Measurements from ENCODE around the gene RECK. TPM values are rescaled to one million over a fixed set of nuclear protein-coding genes. Genes with fewer than 3 reads are reported as not detected.

The RECK gene
- total RNA-seq, 5 donors from 2014 or later (not counting 1 experiment from before 2014, with no cell fraction given), result 8.9 to 11.4 (median 9.9) TPM

GRCh38 chr9:36110434-36110833 is 73.7 kb downstream of the RECK start:
- H3K9me3 ChIP-seq, result no peaks in the 10 kb centered on the region
- Mint-ChIP-seq H3K36me3 (peaks cover 28% of the 10 kb centered on the region), H3K27me3 (no peaks in the 10 kb centered on the region), H3K4me1 (no peaks in the 10 kb centered on the region), H3K9me3 (no peaks in the 10 kb centered on the region), H3K27ac (no peak overlapping the region), H3K4me3 (no peak overlapping the region)
- POLR2A ChIA-PET, result no interaction called here
- H3K36me3 ChIP-seq (ENCODE audit: control insufficient read depth in 2 of 2, extremely low read depth in 1 of 2, insufficient read depth in 1 of 2, low read length in 1 of 2), result peaks cover 0 to 8% of the 10 kb centered on the region in 2 donors
- CTCF ChIA-PET, result interaction anchor here in 1 of 2 donors (1.4 kb wide), 1 partner anchor 56 kb away, joined by 3 read pairs; no protein-coding TSS in a partner anchor
- DNase-seq (no peak), ATAC-seq (replicated peaks in 1 of 4) (no peak)
- no peak overlapping the region for H3K4me3 ChIP-seq (ENCODE audit: control insufficient read depth in 1 of 2, extremely low read depth in 1 of 2, low read length in 1 of 2)
- H3K27ac ChIP-seq (ENCODE audit: low read length), result no peak overlapping the region
- H3K27me3 ChIP-seq (replicated peaks in 1 of 2; ENCODE audit: control insufficient read depth in 2 of 2, extremely low read depth in 1 of 2, insufficient read depth in 2 of 2, low read length in 1 of 2), result no peaks in the 10 kb centered on the region
- no peaks in the 10 kb centered on the region for H3K4me1 ChIP-seq (ENCODE audit: control insufficient read depth in 1 of 2, extremely low read depth in 1 of 2, insufficient read depth in 2 of 2, low read length in 2 of 2)
- WGBS (ENCODE audit: insufficient coverage), result no CpG with 5 or more reads among the region's 2 CpGs

- H3K36me3 Mint-ChIP-seq, result peaks cover 28% of the 10 kb centered on the region
- no peaks in the 10 kb centered on the region for H3K4me1 ChIP-seq (ENCODE audit: control insufficient read depth in 1 of 2, extremely low read depth in 1 of 2, insufficient read depth in 2 of 2, low read length in 2 of 2)
- H3K4me3 ChIP-seq (ENCODE audit: control insufficient read depth in 1 of 2, extremely low read depth in 1 of 2, low read length in 1 of 2), result no peak overlapping the region
Measured at GRCh38 chr9:36112516-36112915, 75.8 kb downstream of the RECK start.

GRCh38 chr9:36113999-36114398 is 77.3 kb downstream of the RECK start:
- Mint-ChIP-seq H3K4me1 (no peaks in the 10 kb centered on the region), H3K36me3 (peaks cover 25% of the 10 kb centered on the region), H3K27me3 (no peaks in the 10 kb centered on the region), H3K4me3 (no peak overlapping the region), H3K9me3 (no peaks in the 10 kb centered on the region), H3K27ac (no peak overlapping the region)
- ATAC-seq (replicated peaks in 1 of 4) (no peak), DNase-seq (no peak)
- POLR2A ChIA-PET, result no interaction called here
- peaks cover 2 to 8% of the 10 kb centered on the region in 2 donors for H3K36me3 ChIP-seq (ENCODE audit: control insufficient read depth in 2 of 2, extremely low read depth in 1 of 2, insufficient read depth in 1 of 2, low read length in 1 of 2)
- no peak overlapping the region for H3K4me3 ChIP-seq (ENCODE audit: control insufficient read depth in 1 of 2, extremely low read depth in 1 of 2, low read length in 1 of 2)
- H3K4me1 ChIP-seq (ENCODE audit: control insufficient read depth in 1 of 2, extremely low read depth in 1 of 2, insufficient read depth in 2 of 2, low read length in 2 of 2), result no peaks in the 10 kb centered on the region
- no peaks in the 10 kb centered on the region for H3K9me3 ChIP-seq
- no peaks in the 10 kb centered on the region for H3K27me3 ChIP-seq (replicated peaks in 1 of 2; ENCODE audit: control insufficient read depth in 2 of 2, extremely low read depth in 1 of 2, insufficient read depth in 2 of 2, low read length in 1 of 2)
- no peak overlapping the region for H3K27ac ChIP-seq (ENCODE audit: low read length)
- CTCF ChIA-PET, result interaction anchor here in 1 of 2 donors (1.0 to 1.7 kb wide), 2 partner anchors 11 to 16 kb away, joined by 3 to 4 read pairs; no protein-coding TSS in a partner anchor
- no CpG with 5 or more reads among the region's 2 CpGs for WGBS (ENCODE audit: insufficient coverage)

More at GRCh38 chr9:36112516-36112915, 75.8 kb downstream of the RECK start:
- CTCF ChIA-PET, result interaction anchor here in 1 of 2 donors (0.6 to 1.0 kb wide), 2 partner anchors 9 to 112 kb away, joined by 5 to 7 read pairs; no protein-coding TSS in a partner anchor
- H3K27me3 ChIP-seq (replicated peaks in 1 of 2; ENCODE audit: control insufficient read depth in 2 of 2, extremely low read depth in 1 of 2, insufficient read depth in 2 of 2, low read length in 1 of 2), result no peaks in the 10 kb centered on the region
- H3K9me3 Mint-ChIP-seq, result no peaks in the 10 kb centered on the region
- peaks cover 2 to 8% of the 10 kb centered on the region in 2 donors for H3K36me3 ChIP-seq (ENCODE audit: control insufficient read depth in 2 of 2, extremely low read depth in 1 of 2, insufficient read depth in 1 of 2, low read length in 1 of 2)
- DNase-seq, result no peak
- H3K4me3 Mint-ChIP-seq, result no peak overlapping the region
- H3K27ac Mint-ChIP-seq, result no peak overlapping the region
- POLR2A ChIA-PET, result no interaction called here
- no peaks in the 10 kb centered on the region for H3K27me3 Mint-ChIP-seq
- no peaks in the 10 kb centered on the region for H3K4me1 Mint-ChIP-seq
- no peak overlapping the region for H3K27ac ChIP-seq (ENCODE audit: low read length)
- no peak for ATAC-seq (replicated peaks in 1 of 4)
- H3K9me3 ChIP-seq, result no peaks in the 10 kb centered on the region
- 95% methylated on average over 3 of the region's 3 CpGs for WGBS (ENCODE audit: insufficient coverage)

GRCh38 chr9:36116593-36116992 is 79.9 kb downstream of the RECK start:
- peaks cover 5 to 6% of the 10 kb centered on the region in 2 donors for H3K36me3 ChIP-seq (ENCODE audit: control insufficient read depth in 2 of 2, extremely low read depth in 1 of 2, insufficient read depth in 1 of 2, low read length in 1 of 2)
- ATAC-seq (replicated peaks in 1 of 4), result no peak
- 93% methylated on average over 2 of the region's 3 CpGs for WGBS (ENCODE audit: insufficient coverage)

GRCh38 chr9:36118201-36118600 is 81.5 kb downstream of the RECK start:
- DNase-seq (no peak), ATAC-seq (replicated peaks in 1 of 4) (no peak)
- no peaks in the 10 kb centered on the region for H3K9me3 Mint-ChIP-seq
- no peak overlapping the region for H3K27ac Mint-ChIP-seq
- no peak overlapping the region for H3K27ac ChIP-seq (ENCODE audit: low read length)
- CTCF ChIA-PET, result no interaction called here
- no peaks in the 10 kb centered on the region for H3K9me3 ChIP-seq
- peaks cover 26% of the 10 kb centered on the region for H3K36me3 Mint-ChIP-seq
- no peak overlapping the region for H3K4me3 Mint-ChIP-seq
- no peaks in the 10 kb centered on the region for H3K27me3 ChIP-seq (replicated peaks in 1 of 2; ENCODE audit: control insufficient read depth in 2 of 2, extremely low read depth in 1 of 2, insufficient read depth in 2 of 2, low read length in 1 of 2)
- POLR2A ChIA-PET, result no interaction called here
- no peaks in the 10 kb centered on the region for H3K4me1 Mint-ChIP-seq
- WGBS (ENCODE audit: insufficient coverage), result no CpG with 5 or more reads among the region's 2 CpGs
- peaks cover 6 to 8% of the 10 kb centered on the region in 2 donors for H3K36me3 ChIP-seq (ENCODE audit: control insufficient read depth in 2 of 2, extremely low read depth in 1 of 2, insufficient read depth in 1 of 2, low read length in 1 of 2)
- H3K4me1 ChIP-seq (ENCODE audit: control insufficient read depth in 1 of 2, extremely low read depth in 1 of 2, insufficient read depth in 2 of 2, low read length in 2 of 2), result no peaks in the 10 kb centered on the region
- H3K27me3 Mint-ChIP-seq, result no peaks in the 10 kb centered on the region
- H3K4me3 ChIP-seq (ENCODE audit: control insufficient read depth in 1 of 2, extremely low read depth in 1 of 2, low read length in 1 of 2), result no peak overlapping the region

More at GRCh38 chr9:36116593-36116992, 79.9 kb downstream of the RECK start:
- peaks cover 20% of the 10 kb centered on the region for H3K36me3 Mint-ChIP-seq
- Histone ChIP-seq H3K9me3 (no peaks in the 10 kb centered on the region), H3K27ac (ENCODE audit: low read length) (no peak overlapping the region), H3K4me1 (ENCODE audit: control insufficient read depth in 1 of 2, extremely low read depth in 1 of 2, insufficient read depth in 2 of 2, low read length in 2 of 2) (no peaks in the 10 kb centered on the region), H3K4me3 (ENCODE audit: control insufficient read depth in 1 of 2, extremely low read depth in 1 of 2, low read length in 1 of 2) (no peak overlapping the region), H3K27me3 (replicated peaks in 1 of 2; ENCODE audit: control insufficient read depth in 2 of 2, extremely low read depth in 1 of 2, insufficient read depth in 2 of 2, low read length in 1 of 2) (no peaks in the 10 kb centered on the region)
- CTCF ChIA-PET, result interaction anchor here in 1 of 2 donors (0.7 to 2.6 kb wide), 2 partner anchors 12 to 60 kb away, joined by 3 to 6 read pairs; no protein-coding TSS in a partner anchor
- POLR2A ChIA-PET, result interaction anchor here in 1 of 2 donors (0.6 kb wide), 1 partner anchor 134 kb away, joined by 3 read pairs; no protein-coding TSS in a partner anchor
- H3K27me3 Mint-ChIP-seq, result no peaks in the 10 kb centered on the region
- H3K4me3 Mint-ChIP-seq, result no peak overlapping the region
- no peaks in the 10 kb centered on the region for H3K4me1 Mint-ChIP-seq
- peak overlapping the region in 1 of 2 donors; percentile 25 for H3K27ac Mint-ChIP-seq
- DNase-seq, result no peak
- no peaks in the 10 kb centered on the region for H3K9me3 Mint-ChIP-seq

GRCh38 chr9:36118706-36119105 is 82.0 kb downstream of the RECK start:
- Histone ChIP-seq H3K36me3 (ENCODE audit: control insufficient read depth in 2 of 2, extremely low read depth in 1 of 2, insufficient read depth in 1 of 2, low read length in 1 of 2) (peaks cover 6 to 8% of the 10 kb centered on the region in 2 donors), H3K4me3 (ENCODE audit: control insufficient read depth in 1 of 2, extremely low read depth in 1 of 2, low read length in 1 of 2) (no peak overlapping the region), H3K27me3 (replicated peaks in 1 of 2; ENCODE audit: control insufficient read depth in 2 of 2, extremely low read depth in 1 of 2, insufficient read depth in 2 of 2, low read length in 1 of 2) (no peaks in the 10 kb centered on the region), H3K27ac (ENCODE audit: low read length) (no peak overlapping the region), H3K4me1 (ENCODE audit: control insufficient read depth in 1 of 2, extremely low read depth in 1 of 2, insufficient read depth in 2 of 2, low read length in 2 of 2) (no peaks in the 10 kb centered on the region), H3K9me3 (no peaks in the 10 kb centered on the region)
- ATAC-seq (replicated peaks in 1 of 4) (no peak), DNase-seq (no peak)
- H3K36me3 Mint-ChIP-seq, result peaks cover 26% of the 10 kb centered on the region
- no peaks in the 10 kb centered on the region for H3K4me1 Mint-ChIP-seq
- H3K4me3 Mint-ChIP-seq, result no peak overlapping the region
- no peaks in the 10 kb centered on the region for H3K9me3 Mint-ChIP-seq
- H3K27me3 Mint-ChIP-seq, result no peaks in the 10 kb centered on the region
- CTCF ChIA-PET, result interaction anchor here in 1 of 2 donors (0.6 kb wide), 1 partner anchor 12 kb away, joined by 3 read pairs; no protein-coding TSS in a partner anchor
- WGBS (ENCODE audit: insufficient coverage), result 95% methylated on average over 13 of the region's 15 CpGs
- no peak overlapping the region for H3K27ac Mint-ChIP-seq
- POLR2A ChIA-PET, result no interaction called here

Measured in T-cell (primary cell).